NCI-H460 (cell line): Measurements from ENCODE around the gene COX7A2L. TPM values are rescaled to one million over a fixed set of nuclear protein-coding genes. Genes with fewer than 3 reads are reported as not detected.
"Not testable (repeated sequence)": the region's sequence is repeated elsewhere in the genome, so short reads cannot be mapped to it uniquely, and the experiment has no call there.

Experiments used
- DNase-seq: peaks from one replicate; pipeline ENCODE4 v3.0.0-alpha.2; 2016; ENCODE audit warnings: low read depth; ENCODE audit errors: extremely low read depth
- polyA plus RNA-seq: library from polyadenylated mRNA; depleted of rRNA; stranded (reverse); fragments of >200 nt; gene quantifications from 2 replicates; pipeline ENCODE4 v1.2.3, GENCODE V29; 2014; cell fraction: nucleus; rRNA removed
- total RNA-seq: library from RNA; depleted of rRNA; stranded (reverse); fragments of >200 nt; shearing (Covaris generic); gene quantifications from 2 replicates; pipeline ENCODE4 v1.2.3, GENCODE V29; 2014; rRNA removed

Gene COX7A2L, protein sequence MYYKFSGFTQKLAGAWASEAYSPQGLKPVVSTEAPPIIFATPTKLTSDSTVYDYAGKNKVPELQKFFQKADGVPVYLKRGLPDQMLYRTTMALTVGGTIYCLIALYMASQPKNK
- 294 and 299 TPM in 2 replicates for total RNA-seq
- 142 and 143 TPM in 2 replicates for polyA plus RNA-seq

- DNase-seq: peak; percentile 96
Measured at GRCh38 chr2:42360890-42361727, at the start of gene COX7A2L. TSS of gene COX7A2L (minus strand) at chr2:42361217. CDS start at chr2:42361161, 56 bp downstream.

DNA sequence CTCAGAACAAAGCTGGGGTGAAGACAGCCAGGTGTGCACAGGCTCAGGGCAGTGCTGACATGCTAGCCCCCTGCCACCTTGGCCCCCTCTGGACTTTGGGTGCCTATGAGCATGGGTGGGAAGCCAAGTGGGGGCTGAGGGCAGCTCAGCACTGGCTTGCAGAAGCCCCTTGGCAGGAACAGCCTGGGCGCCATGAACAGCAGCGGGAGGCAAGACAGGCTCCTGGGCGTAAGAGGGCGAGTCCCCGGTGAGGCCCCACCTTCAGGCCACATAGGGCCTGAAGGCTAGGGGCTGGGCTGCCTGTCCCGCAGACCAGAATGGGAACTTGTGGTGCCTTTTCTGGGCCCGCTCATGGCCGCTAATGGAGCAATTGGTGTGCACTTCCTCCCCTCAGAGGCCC, 47.0 kb upstream of the COX7A2L start:
- DNase-seq: no peak

- DNase-seq: no peak
Measured at GRCh38 chr2:42407476-42407875, 46.5 kb upstream of the COX7A2L start.

GRCh38 chr2:42404676-42405075, 43.7 kb upstream of the COX7A2L start:
- DNase-seq: no peak

DNA sequence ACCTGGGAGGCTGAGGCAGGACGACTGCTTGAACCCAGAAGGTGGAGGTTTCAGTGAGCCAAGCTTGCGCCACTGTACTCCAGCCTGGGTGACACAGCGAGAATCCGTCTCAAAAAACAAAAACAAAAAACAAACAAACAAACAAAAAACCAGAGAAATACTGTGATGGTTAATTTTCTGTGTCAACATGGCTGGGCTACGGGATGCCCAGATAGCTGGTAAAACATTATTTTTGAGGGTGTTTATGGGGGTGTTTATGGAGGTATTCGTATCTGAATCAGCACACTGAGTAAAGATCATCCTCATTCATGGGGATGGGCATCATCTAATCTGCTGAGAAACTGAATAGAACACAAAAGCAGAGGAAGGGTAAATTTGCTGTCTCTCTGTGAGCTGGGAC, 40.8 kb upstream of the COX7A2L start:
- no peak for DNase-seq

DNA sequence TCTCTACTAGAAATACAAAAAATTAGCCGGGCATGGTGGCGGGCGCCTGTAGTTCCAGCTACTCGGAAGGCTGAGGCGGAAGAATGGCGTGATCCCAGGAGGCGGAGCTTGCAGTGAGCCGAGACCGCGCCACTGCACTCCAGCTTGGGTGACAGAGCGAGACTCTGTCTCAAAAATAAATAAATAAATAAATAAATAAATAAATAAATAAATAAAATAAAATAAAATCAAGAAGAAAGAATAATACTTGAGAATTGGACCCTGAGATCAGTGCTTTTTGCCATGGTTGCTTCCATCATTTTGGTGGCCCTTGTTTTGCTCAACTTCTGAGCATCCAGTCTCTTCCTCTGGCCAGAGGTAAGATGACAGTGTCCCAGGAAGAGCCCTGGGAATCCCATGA, 37.0 kb upstream of the COX7A2L start:
- DNase-seq: not testable (repeated sequence)

GRCh38 chr2:42393320-42393719, 32.3 kb upstream of the COX7A2L start:
- not testable (repeated sequence) for DNase-seq

- DNase-seq: no peak
Measured at GRCh38 chr2:42392191-42392590, 31.2 kb upstream of the COX7A2L start.

DNA sequence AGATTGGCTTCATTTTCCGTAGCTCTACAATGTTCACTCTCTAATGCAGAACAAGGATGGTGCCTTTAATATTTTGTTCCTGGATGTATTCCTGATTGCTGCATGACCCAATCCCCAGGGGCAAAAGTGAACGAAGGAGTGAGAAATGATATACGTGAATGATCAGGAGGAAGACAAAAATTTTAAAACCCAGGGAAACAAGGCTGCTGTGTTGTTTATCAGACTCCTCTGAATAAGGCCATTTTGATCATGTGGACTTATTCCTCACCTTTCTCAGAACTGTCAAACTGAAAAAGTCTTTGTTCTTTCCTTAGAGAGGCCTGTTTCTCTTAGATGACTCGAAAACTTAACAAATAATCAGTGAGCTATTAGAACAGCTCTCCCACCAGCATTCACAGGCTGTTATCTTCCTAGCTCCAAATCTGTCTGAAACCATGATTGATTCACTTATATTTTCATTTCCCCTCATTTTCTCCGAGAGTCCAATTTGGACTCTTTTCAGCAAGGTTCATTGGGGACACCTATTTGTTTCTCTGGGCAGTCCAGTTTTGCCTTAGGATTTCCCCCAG, 29.5 kb upstream of the COX7A2L start:
- DNase-seq: no peak

- DNase-seq: no peak
Measured at GRCh38 chr2:42386682-42387081, 25.7 kb upstream of the COX7A2L start.

- peak; percentile 23 for DNase-seq
Measured at GRCh38 chr2:42385225-42385624, 24.2 kb upstream of the COX7A2L start.

DNA sequence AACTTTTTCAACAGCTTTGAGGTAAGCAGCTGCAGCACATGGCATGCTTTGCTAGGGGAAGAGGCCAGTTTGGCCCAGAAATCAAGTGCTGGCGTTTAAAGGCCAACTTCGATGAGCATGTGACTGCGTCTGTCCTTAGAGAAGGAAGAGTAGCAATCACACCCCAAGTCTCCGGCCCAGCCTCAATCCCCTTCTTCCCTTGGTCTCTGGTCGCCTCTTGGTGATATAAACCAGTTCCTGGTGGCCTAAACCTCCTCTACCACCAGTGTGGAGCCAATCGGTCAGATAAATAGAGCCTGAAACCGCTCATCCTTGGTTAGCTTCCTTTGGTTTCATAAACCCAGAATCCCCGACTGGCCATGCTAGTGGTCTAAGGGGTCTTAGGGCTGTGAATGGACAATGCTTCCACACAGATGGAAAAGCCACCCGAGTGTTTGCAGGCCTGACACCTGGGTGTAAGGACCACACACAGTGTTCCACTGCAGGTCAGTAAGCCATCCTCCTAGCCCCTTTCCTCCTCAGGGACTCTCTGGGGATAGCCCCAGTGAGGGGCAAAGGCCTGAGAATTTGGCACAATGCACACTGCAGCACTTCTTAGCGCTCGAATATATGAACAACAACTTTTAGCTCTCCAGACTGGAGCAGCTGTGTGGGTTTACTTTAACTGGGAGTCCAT, 23.0 kb upstream of the COX7A2L start:
- no peak for DNase-seq

GRCh38 chr2:42382144-42382543, 21.1 kb upstream of the COX7A2L start:
- no peak for DNase-seq

DNA sequence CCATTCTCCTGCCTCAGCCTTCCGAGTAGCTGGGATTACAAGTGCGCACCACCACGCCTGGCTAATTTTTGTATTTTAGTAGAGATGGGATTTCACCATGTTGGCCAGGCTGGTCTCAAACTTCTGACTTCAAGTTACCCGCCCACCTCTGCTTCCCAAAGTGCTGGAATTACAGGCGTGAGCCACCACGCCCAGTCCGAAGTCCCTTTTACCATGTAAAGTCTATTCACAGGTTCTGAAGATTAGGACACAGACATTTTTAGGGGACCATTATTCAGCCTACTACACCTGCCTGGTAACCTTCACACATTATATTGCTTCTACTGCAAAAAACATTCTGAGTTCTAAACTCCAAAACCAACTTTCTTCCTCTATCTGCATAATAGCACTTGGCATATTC, 19.0 kb upstream of the COX7A2L start:
- DNase-seq: not testable (repeated sequence)

DNA sequence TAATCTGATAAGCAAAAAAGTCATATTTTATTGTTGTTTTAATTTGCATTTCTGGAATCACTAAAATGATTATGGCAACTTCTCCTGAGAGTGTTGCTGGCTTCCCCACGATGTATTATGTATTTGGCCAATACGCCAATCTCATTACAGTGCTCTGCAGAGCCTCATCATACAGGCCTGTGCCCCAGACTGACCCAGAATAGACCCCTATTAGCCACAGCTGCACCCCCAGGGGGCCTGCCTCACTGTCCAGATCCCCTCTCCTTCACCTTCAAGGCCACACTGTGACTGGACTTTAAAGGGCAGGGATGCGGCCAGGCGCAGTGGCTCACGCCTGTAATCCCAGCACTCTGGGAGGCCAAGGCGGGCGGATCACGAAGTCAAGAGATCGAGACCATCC, 17.4 kb upstream of the COX7A2L start:
- no peak for DNase-seq

DNA sequence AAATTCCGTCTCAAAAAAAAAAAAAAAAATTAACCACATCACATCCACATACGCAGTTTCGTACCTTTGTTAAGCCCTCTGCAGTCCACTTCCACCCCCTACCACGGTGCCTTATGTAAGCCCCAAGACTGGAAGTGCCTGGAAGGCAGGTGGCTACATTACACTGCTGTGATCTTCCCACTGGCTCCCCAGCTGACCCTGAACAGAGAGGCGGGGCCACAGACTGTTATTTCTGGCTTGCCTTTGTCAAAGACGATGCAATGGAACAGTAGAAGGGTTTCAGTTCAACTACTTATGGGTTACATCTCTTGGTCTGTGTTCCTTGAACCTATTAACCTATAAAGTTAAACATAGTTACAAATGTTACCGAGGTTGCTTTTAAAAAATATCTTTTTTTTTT, 15.7 kb upstream of the COX7A2L start:
- no peak for DNase-seq

GRCh38 chr2:42372474-42373200, 11.6 kb upstream of the COX7A2L start:
- no peak for DNase-seq

DNA sequence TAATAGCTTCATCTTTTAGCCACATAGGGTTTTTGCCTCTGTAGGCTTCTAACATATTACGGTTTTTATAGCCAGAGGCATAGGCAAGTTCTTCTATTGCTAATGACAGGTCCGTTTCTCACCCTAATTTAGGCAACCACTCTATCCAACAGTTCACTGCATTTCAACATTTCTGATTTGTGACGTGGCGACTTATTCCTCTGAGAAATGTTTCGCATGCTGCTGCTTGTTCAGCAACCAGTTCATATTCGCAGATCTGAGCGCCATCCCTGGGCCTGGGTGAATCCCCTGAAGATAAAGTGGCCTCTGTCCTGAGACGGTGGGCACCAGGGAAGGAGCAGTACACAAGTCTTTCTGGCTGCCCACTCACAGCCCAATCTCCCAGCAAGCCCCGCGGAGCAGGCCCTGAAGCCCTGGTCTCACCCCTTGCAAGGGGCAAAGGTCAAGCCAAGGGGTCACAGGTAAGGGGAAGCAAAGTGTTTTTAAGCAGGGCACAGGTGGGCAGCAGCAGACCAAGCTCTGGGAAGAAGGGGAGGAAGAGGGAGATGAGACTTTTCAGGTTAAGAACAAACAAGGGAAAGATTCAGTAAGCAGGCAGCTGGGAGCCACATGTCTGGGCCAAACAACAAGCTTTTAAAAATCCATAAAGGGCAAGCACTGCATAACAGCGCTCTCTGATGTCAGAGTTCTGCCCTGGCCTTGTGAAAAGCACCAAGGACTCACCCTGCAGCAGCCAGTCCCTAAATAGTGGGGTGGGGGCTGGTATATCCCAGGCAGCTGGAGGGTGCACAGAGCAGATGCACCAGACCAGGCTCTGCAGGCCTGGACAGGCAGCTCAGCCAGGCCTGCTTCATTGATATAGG, 10.8 kb upstream of the COX7A2L start:
- no peak for DNase-seq

DNA sequence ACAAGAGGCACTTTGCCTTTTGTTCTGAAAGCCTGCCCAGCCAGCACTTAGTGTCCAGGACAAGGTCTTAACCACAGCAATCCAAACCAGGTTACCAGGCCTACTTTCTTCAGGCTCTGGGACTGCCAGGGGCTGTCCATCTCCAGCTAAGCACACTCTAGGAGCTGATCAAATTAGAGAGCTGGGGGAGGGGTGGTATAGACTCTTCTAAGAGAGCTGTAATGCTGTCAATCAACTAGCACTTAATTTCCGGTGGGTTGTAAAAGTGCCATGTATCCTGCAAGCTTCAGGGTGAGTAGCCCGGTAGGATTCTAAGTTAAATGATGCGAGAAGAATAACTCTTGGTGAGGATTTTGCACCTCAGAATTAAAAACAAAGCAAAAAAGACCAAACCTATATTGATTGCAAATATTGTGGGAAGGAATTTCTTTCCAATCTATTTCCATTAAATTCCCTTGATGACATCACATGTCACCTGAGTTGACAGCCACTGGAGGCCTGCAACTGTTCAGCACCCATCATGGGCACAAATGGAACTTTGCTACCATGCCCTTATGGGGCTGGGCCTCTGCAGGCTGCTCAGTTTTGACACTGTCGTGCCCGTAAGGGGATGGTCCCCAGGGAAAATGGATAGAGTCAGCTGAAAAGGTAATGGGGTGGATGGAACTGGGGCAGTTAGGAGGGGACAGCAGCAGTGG, 8.7 kb upstream of the COX7A2L start:
- DNase-seq: no peak
